Lower leg skin (tissue), 3 donors: ENCODE results near the gene BANP.
"Not testable (repeated sequence)": the region's sequence is repeated elsewhere in the genome, so short reads cannot be mapped to it uniquely, and the experiment has no call there.

Experiments used
- CTCF ChIP-seq, 3 donors: fragments of 450-650 bp; IDR thresholded peaks; one replicate each; pipeline ENCODE4 v1.5.1; 2016; ENCODE audit warnings: antibody characterized with exemption in 3 of 3, mild to moderate bottlenecking in 3 of 3, moderate library complexity in 2 of 3
- POLR2A ChIP-seq, 2 donors: fragments of 450-650 bp; IDR thresholded peaks; one replicate each; pipeline ENCODE4 v1.6.1; 2016 to 2017; ENCODE audit warnings: antibody characterized with exemption in 2 of 2, mild to moderate bottlenecking in 1 of 2, moderate library complexity in 1 of 2

- TF ChIP-seq POLR2A, CTCF (IDR thresholded peaks at IDR 0.05): not testable (repeated sequence)
Measured at GRCh38 chr16:87983072-87983736, 32.0 kb downstream of the BANP start.
